ENCODE data around the gene WBP2.

- TF ChIP-seq CTCF (IDR thresholded peaks at IDR 0.05; ENCODE audit: insufficient read depth, low read depth, low read length) (no peak), EZH2 (IDR thresholded peaks at IDR 0.05; ENCODE audit: insufficient read depth, low read length) (no peak)
Measured at GRCh38 chr17:75897160-75898019, 42.3 kb upstream of the WBP2 start.
